SK-N-SH (cell line): ENCODE results near the gene PDK2. TPM values are rescaled to one million over a fixed set of nuclear protein-coding genes. Genes with fewer than 3 reads are reported as not detected.
A peak's percentile ranks its signal among the peaks of the same experiment; 100 is the strongest.

Experiments
- CTCF ChIA-PET: fragments of 300-600, 350-600 bp; formaldehyde crosslinking; extraction: SDS; loops from one replicate; lab custom pipeline; 2021; lab: Yijun Ruan, JAX
- POLR2A ChIA-PET: fragments of 350-600 bp; sonication (Branson Sonifier 250); formaldehyde crosslinking; extraction: SDS; loops from one replicate; lab custom pipeline; 2020; ENCODE audit warnings: antibody characterized with exemption, inconsistent platforms; lab: Yijun Ruan, JAX
- DNase-seq: peaks from one replicate; pipeline ENCODE4 v3.0.0; 2012
- H2AFZ ChIP-seq: fragments of 200-600 bp; sonication (generic); 2 replicates; pipeline ENCODE4 v1.8.1; 2016; ENCODE audit warnings: antibody characterized with exemption, mild to moderate bottlenecking, low read depth
- H3F3A ChIP-seq: fragments of 200-600 bp; sonication (generic); replicated peaks from 2 replicates; pipeline ENCODE3; 2016; ENCODE audit warnings: antibody characterized with exemption, mild to moderate bottlenecking; ENCODE audit not compliant: insufficient read depth
- H3K27ac ChIP-seq, 2 experiments: fragments of 200-500 bp in 1 of 2; fragments of 200-600 bp in 1 of 2; sonication (Bioruptor generic) in 1 of 2; sonication (generic), shearing (Covaris generic) in 1 of 2; 2 replicates each; pipeline versions ENCODE4 v1.5.1 to v1.6.1; 2014 to 2016; ENCODE audit warnings: low read depth in 2 of 2, inconsistent platforms in 1 of 2, low read length in 1 of 2, mild to moderate bottlenecking in 1 of 2, mixed read lengths in 1 of 2
- H3K27me3 ChIP-seq: fragments of 200-600 bp; sonication (generic), shearing (Covaris generic); 2 replicates; pipeline ENCODE4 v1.6.1; 2016; ENCODE audit warnings: mixed run types; ENCODE audit not compliant: insufficient read depth
- H3K36me3 ChIP-seq, 2 experiments: fragments of 200-500 bp in 1 of 2; fragments of 200-600 bp in 1 of 2; sonication (Bioruptor generic) in 1 of 2; sonication (generic) in 1 of 2; replicated peaks in 1 of 2; 2 replicates each; pipeline versions ENCODE3 to v1.5.1; 2014 to 2016; ENCODE audit warnings: low read length in 1 of 2, mild to moderate bottlenecking in 1 of 2; ENCODE audit not compliant: insufficient read depth in 2 of 2, control insufficient read depth in 1 of 2
- H3K4me1 ChIP-seq, 2 experiments: fragments of 200-500 bp in 1 of 2; fragments of 200-600 bp in 1 of 2; sonication (Bioruptor generic) in 1 of 2; sonication (generic), shearing (Covaris generic) in 1 of 2; 2 replicates each; pipeline versions ENCODE4 v1.5.1 to v1.6.1; 2014 to 2016; ENCODE audit warnings: low read depth in 1 of 2, low read length in 1 of 2, mixed run types in 1 of 2; ENCODE audit not compliant: insufficient read depth in 2 of 2, control insufficient read depth in 1 of 2
- H3K4me2 ChIP-seq: fragments of 200-600 bp; sonication (generic), shearing (Covaris generic); 2 replicates; pipeline ENCODE4 v1.6.1; 2017; ENCODE audit warnings: mixed run types
- H3K4me3 ChIP-seq, 2 experiments: fragments of 200-500 bp in 1 of 2; fragments of 200-600 bp in 1 of 2; sonication (Bioruptor generic) in 1 of 2; sonication (generic), shearing (Covaris generic) in 1 of 2; 2 replicates each; pipeline versions ENCODE4 v1.5.1 to v1.8.1; 2014 to 2016; ENCODE audit warnings: low read depth in 2 of 2, inconsistent platforms in 1 of 2, low read length in 1 of 2, mild to moderate bottlenecking in 1 of 2, mixed read lengths in 1 of 2, moderate library complexity in 1 of 2
- H3K79me2 ChIP-seq: fragments of 200-600 bp; sonication (generic); 2 replicates; pipeline ENCODE4 v1.8.1; 2017; ENCODE audit warnings: mild to moderate bottlenecking; ENCODE audit not compliant: insufficient read depth
- H3K9ac ChIP-seq: fragments of 200-600 bp; sonication (generic); 2 replicates; pipeline ENCODE4 v1.6.1; 2017; ENCODE audit warnings: mixed run types
- H3K9me2 ChIP-seq: fragments of 200-600 bp; sonication (generic); 2 replicates; pipeline ENCODE4 v1.6.1; 2017; ENCODE audit warnings: mixed run types
- H3K9me3 ChIP-seq: fragments of 200-600 bp; sonication (generic); 2 replicates; pipeline ENCODE4 v1.6.1; 2017; ENCODE audit warnings: mixed run types, mild to moderate bottlenecking, moderate library complexity
- H4K20me1 ChIP-seq: fragments of 200-600 bp; sonication (generic); 2 replicates; pipeline ENCODE4 v1.6.1; 2017; ENCODE audit warnings: mild to moderate bottlenecking, mixed run types; ENCODE audit not compliant: insufficient read depth
- CHD2 ChIP-seq: fragments of 150-350 bp; IDR thresholded peaks from 2 replicates; pipeline ENCODE4 v1.6.1; 2018; ENCODE audit warnings: low read length; ENCODE audit not compliant: partially characterized antibody
- ELF1 ChIP-seq: IDR thresholded peaks from 2 replicates; pipeline ENCODE4 v1.4.0; 2012
- FOXJ3 ChIP-seq: sonication (generic); formaldehyde crosslinking; IDR thresholded peaks from 2 replicates; pipeline ENCODE4 v1.5.1; 2020; ENCODE audit warnings: mild to moderate bottlenecking, missing genetic modification reagents
- GABPA ChIP-seq: IDR thresholded peaks from 2 replicates; pipeline ENCODE4 v1.4.0; 2012; ENCODE audit warnings: low read depth, mild to moderate bottlenecking
- GATA2 ChIP-seq: sonication (generic); formaldehyde crosslinking; IDR thresholded peaks from 2 replicates; pipeline ENCODE4 v1.5.0; 2020; ENCODE audit warnings: mild to moderate bottlenecking, missing genetic modification reagents
- NFIC ChIP-seq: IDR thresholded peaks from 2 replicates; pipeline ENCODE4 v1.4.0; 2012; ENCODE audit warnings: borderline replicate concordance
- PBX3 ChIP-seq: IDR thresholded peaks from 2 replicates; pipeline ENCODE4; 2012
- POLR2AphosphoS5 ChIP-seq: IDR thresholded peaks from 2 replicates; pipeline ENCODE4 v1.6.1; 2012; ENCODE audit warnings: low read depth, low read length
- REST ChIP-seq: IDR thresholded peaks from 2 replicates; pipeline ENCODE4 v1.6.1; 2012; ENCODE audit warnings: mild to moderate bottlenecking, low read depth, low read length, moderate library complexity
- SIN3A ChIP-seq: IDR thresholded peaks from 2 replicates; pipeline ENCODE4 v1.6.1; 2012; ENCODE audit warnings: low read depth, mild to moderate bottlenecking, low read length, moderate library complexity, borderline replicate concordance
- TAF1 ChIP-seq: IDR thresholded peaks from 2 replicates; pipeline ENCODE4 v1.6.1; 2012; ENCODE audit warnings: low read depth, mild to moderate bottlenecking, low read length, moderate library complexity, borderline replicate concordance
- TCF12 ChIP-seq: IDR thresholded peaks from 2 replicates; pipeline ENCODE4 v1.4.0; 2012
- TEAD4 ChIP-seq: IDR thresholded peaks from 2 replicates; pipeline ENCODE4 v1.4.0; 2012; ENCODE audit warnings: mild to moderate bottlenecking, borderline replicate concordance; ENCODE audit not compliant: insufficient read depth
- YY1 ChIP-seq: IDR thresholded peaks from 2 replicates; pipeline ENCODE4 v1.4.0; 2012; ENCODE audit warnings: low read depth, mild to moderate bottlenecking
- WGBS: methylation state at CpG from one replicate; pipeline ENCODE4 v1.1.6; 2017; ENCODE audit warnings: low lambda C conversion rate; 5-methylcytosine and 5-hydroxymethylcytosine counted together
- polyA plus RNA-seq, 3 experiments: library from polyadenylated mRNA; depleted of rRNA; stranded (reverse); fragments of >200 nt; gene quantifications; 2 replicates each; pipeline ENCODE4 v1.2.3, GENCODE V29; 2012

Gene PDK2
- polyA plus RNA-seq, 1 of the 3 experiments (the other 2 are of a cell fraction) = 124 TPM

GRCh38 chr17:50153650-50154575 lies 58.8 kb downstream of the PDK2 start:
- H4K20me1 ChIP-seq = peaks cover 5% of the 10 kb centered on the region; the same call in 1 of the 2 replicates
- no peaks in the 10 kb centered on the region for H3K9me2 ChIP-seq
- POLR2A ChIA-PET = no interaction called here
- peaks cover 19% of the 10 kb centered on the region for H3F3A ChIP-seq
- no peak overlapping the region; the same call in 1 of the 2 replicates for H3K4me2 ChIP-seq
- H3K4me1 ChIP-seq = peaks cover 23 to 36% of the 10 kb centered on the region in 2 experiments; a peak in 3 of 4 replicates
- H2AFZ ChIP-seq = no peak overlapping the region
- TF ChIP-seq NFIC (peak; percentile 4; the same call in 1 of the 2 replicates), PBX3 (0 out of 2 replicates have a peak, but pooled peaks have one; percentile 8), TCF12 (0 out of 2 replicates have a peak, but pooled peaks have one; percentile 9), POLR2AphosphoS5 (no peak), TEAD4 (no peak), YY1 (no peak)
- TF ChIP-seq, all 33 proteins: peak for 3
- Histone ChIP-seq H3K9me3 (no peaks in the 10 kb centered on the region), H3K79me2 (peaks cover 19% of the 10 kb centered on the region), H3K4me3 (no peak overlapping the region), H3K27ac (peak overlapping the region in 1 of 2 experiments; percentile 63; a peak in 2 of 4 replicates), H3K36me3 (no peaks in the 10 kb centered on the region), H3K27me3 (no peaks in the 10 kb centered on the region), H3K9ac (no peak overlapping the region)
- DNase-seq = no peak
- CTCF ChIA-PET = interaction anchor here (1.3 to 12.8 kb wide), 10 partner anchors 7 to 66 kb away, joined by 4 to 169 read pairs (median 12); partner anchors contain the start of genes COL1A1 and SGCA
- WGBS = 75% methylated on average over 16 of the region's 16 CpGs

- H3K79me2 ChIP-seq = peaks cover 12% of the 10 kb centered on the region
- H3K36me3 ChIP-seq = no peaks in the 10 kb centered on the region
- H3K9me3 ChIP-seq = no peaks in the 10 kb centered on the region
- H3F3A ChIP-seq = peaks cover 24% of the 10 kb centered on the region
- H4K20me1 ChIP-seq = no peaks in the 10 kb centered on the region; the same call in 1 of the 2 replicates
- no peaks in the 10 kb centered on the region for H3K9me2 ChIP-seq
- DNase-seq = no peak
- H3K27me3 ChIP-seq = no peaks in the 10 kb centered on the region
- peak overlapping the region; percentile 44 for H2AFZ ChIP-seq
- no peak overlapping the region for H3K9ac ChIP-seq
- 82% methylated on average over 1 of the region's 1 CpG for WGBS
- ChIA-PET CTCF (interaction anchor here (1.3 to 12.8 kb wide), 7 partner anchors 9 to 60 kb away, joined by 4 to 169 read pairs (median 12); partner anchors contain the start of gene COL1A1), POLR2A (no interaction called here)
- H3K4me3 ChIP-seq = no peak overlapping the region
- H3K4me2 ChIP-seq = peak overlapping the region; percentile 36; the same call in 1 of the 2 replicates
- no peak for TF ChIP-seq CHD2
- no peak for TF ChIP-seq TAF1
- TF ChIP-seq NFIC = no peak
- no peak for TF ChIP-seq TEAD4
- TF ChIP-seq GABPA = no peak
- TF ChIP-seq SIN3A = no peak
- no peak for TF ChIP-seq ELF1
- TF ChIP-seq REST = no peak
- TF ChIP-seq GATA2 (CRISPR knock-in tag) = no peak
- no peak for TF ChIP-seq FOXJ3 (CRISPR knock-in tag)
- peak overlapping the region in 1 of 2 experiments; percentile 63; a peak in 2 of 4 replicates for H3K27ac ChIP-seq
- H3K4me1 ChIP-seq = peaks cover 23 to 34% of the 10 kb centered on the region in 2 experiments; a peak in 3 of 4 replicates
These were observed 59.5 kb downstream of the PDK2 start for GRCh38 chr17:50154604-50155003.
